ENCODE measurements around the gene GDPD5.

GRCh38 chr11:75471176-75471973, 54.4 kb downstream of the GDPD5 start:
- TF ChIP-seq CTCF (IDR thresholded peaks at IDR 0.05) (no peak), EP300 (IDR thresholded peaks at IDR 0.05) (no peak)

All from ovary (tissue), 3 donors.